ENCODE results near the gene MAST3.
A peak's percentile ranks its signal among the peaks of the same experiment; 100 is the strongest.
"Not testable (repeated sequence)": the region's sequence is repeated elsewhere in the genome, so short reads cannot be mapped to it uniquely, and the experiment has no call there.

The MAST3 gene

DNA sequence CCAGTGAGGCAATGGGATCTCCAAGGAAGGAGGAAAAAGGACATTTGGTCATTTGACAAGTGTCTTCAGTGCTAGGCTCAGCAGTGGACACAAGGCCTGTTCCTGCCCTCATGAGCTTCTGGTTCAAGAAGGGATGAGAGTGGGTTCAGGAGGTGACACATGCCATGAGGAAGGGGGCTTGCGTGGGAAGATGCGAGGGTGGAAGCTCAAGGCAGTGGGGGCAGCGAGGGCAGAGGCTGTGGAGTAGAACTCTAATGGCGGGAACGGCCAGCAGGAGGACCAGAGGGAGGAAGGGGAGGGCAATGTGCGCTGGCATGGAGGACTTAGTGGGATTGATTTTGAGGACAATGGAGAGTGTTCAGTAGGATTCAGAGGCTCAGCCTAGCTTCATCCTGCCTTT lies 58.7 kb downstream of the MAST3 start:
- peak overlapping the region; percentile 89 for H3K27ac Mint-ChIP-seq
- H3K9me3 Mint-ChIP-seq: no peaks in the 10 kb centered on the region
- no peak for TF ChIP-seq CTCF (IDR thresholded peaks at IDR 0.05)
- H3K27me3 Mint-ChIP-seq (ENCODE audit: low read depth, poor library complexity): no peaks in the 10 kb centered on the region
- peaks cover 44% of the 10 kb centered on the region for H3K4me1 Mint-ChIP-seq
- no peak overlapping the region for H3K4me3 Mint-ChIP-seq
- DNase-seq: no peak
- peaks cover 10% of the 10 kb centered on the region for H3K36me3 Mint-ChIP-seq (ENCODE audit: low read depth)

- H3K27me3 Mint-ChIP-seq (ENCODE audit: low read depth, poor library complexity): no peaks in the 10 kb centered on the region
- H3K4me1 Mint-ChIP-seq: peaks cover 43% of the 10 kb centered on the region
- H3K36me3 Mint-ChIP-seq (ENCODE audit: low read depth): peaks cover 10% of the 10 kb centered on the region
- no peak for DNase-seq
- H3K4me3 Mint-ChIP-seq: no peak overlapping the region
- no peaks in the 10 kb centered on the region for H3K9me3 Mint-ChIP-seq
- TF ChIP-seq CTCF (IDR thresholded peaks at IDR 0.05): no peak
- peak overlapping the region; percentile 89 for H3K27ac Mint-ChIP-seq
Measured at GRCh38 chr19:18156841-18157464, 59.4 kb downstream of the MAST3 start.

GRCh38 chr19:18157465-18158063 lies 60.0 kb downstream of the MAST3 start:
- Mint-ChIP-seq H3K4me1 (peaks cover 37% of the 10 kb centered on the region), H3K36me3 (ENCODE audit: low read depth) (peaks cover 10% of the 10 kb centered on the region), H3K4me3 (no peak overlapping the region), H3K27ac (no peak overlapping the region), H3K9me3 (no peaks in the 10 kb centered on the region), H3K27me3 (ENCODE audit: low read depth, poor library complexity) (no peaks in the 10 kb centered on the region)
- no peak for TF ChIP-seq CTCF (IDR thresholded peaks at IDR 0.05)
- DNase-seq: peak; percentile 46

DNA sequence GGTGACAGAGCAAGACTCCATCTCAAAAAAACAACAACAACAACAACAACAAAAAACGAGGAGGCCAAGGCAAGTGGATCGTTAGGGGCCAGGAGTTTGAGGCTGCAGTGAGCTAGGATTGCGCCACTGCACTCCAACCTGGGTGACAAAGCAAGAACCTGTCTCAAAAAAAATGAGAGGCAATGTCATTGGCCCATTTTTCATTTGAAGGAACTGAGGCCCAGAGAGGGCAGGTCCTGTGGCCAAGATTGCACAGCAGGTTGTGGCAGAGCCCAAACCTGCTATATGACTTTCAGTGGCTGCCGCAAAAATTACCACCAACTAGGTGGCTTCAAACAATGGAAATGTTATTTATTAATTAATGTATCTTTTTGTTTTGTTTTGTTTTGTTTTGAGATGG lies 60.9 kb downstream of the MAST3 start:
- no peak for DNase-seq
- no peaks in the 10 kb centered on the region for H3K9me3 Mint-ChIP-seq
- no peaks in the 10 kb centered on the region for H3K27me3 Mint-ChIP-seq (ENCODE audit: low read depth, poor library complexity)
- H3K27ac Mint-ChIP-seq: no peak overlapping the region
- H3K36me3 Mint-ChIP-seq (ENCODE audit: low read depth): peaks cover 17% of the 10 kb centered on the region
- no peak for TF ChIP-seq CTCF (IDR thresholded peaks at IDR 0.05)
- H3K4me1 Mint-ChIP-seq: peaks cover 37% of the 10 kb centered on the region
- H3K4me3 Mint-ChIP-seq: no peak overlapping the region

- H3K27me3 Mint-ChIP-seq (ENCODE audit: low read depth, poor library complexity); H3K27ac Mint-ChIP-seq; H3K9me3 Mint-ChIP-seq; H3K4me3 Mint-ChIP-seq; DNase-seq: not testable (repeated sequence)
- Mint-ChIP-seq H3K4me1 (peaks cover 33% of the 10 kb centered on the region), H3K36me3 (ENCODE audit: low read depth) (peaks cover 20% of the 10 kb centered on the region)
Measured at GRCh38 chr19:18159059-18159616, 61.6 kb downstream of the MAST3 start.

GRCh38 chr19:18159810-18160209 lies 62.2 kb downstream of the MAST3 start:
- Mint-ChIP-seq H3K4me3 (no peak overlapping the region), H3K27me3 (ENCODE audit: low read depth, poor library complexity) (no peaks in the 10 kb centered on the region), H3K27ac (no peak overlapping the region), H3K36me3 (ENCODE audit: low read depth) (peaks cover 20% of the 10 kb centered on the region), H3K9me3 (no peaks in the 10 kb centered on the region), H3K4me1 (peaks cover 28% of the 10 kb centered on the region)
- TF ChIP-seq CTCF (IDR thresholded peaks at IDR 0.05): no peak
- DNase-seq: no peak

All from nephron progenitor cell (in vitro differentiated cells).